HG02623 (cell line): ENCODE measurements around the gene ATP1B3.
"Not testable (repeated sequence)": the region's sequence is repeated elsewhere in the genome, so short reads cannot be mapped to it uniquely, and the experiment has no call there.

ENCODE experiments used
- ATAC-seq: cut with Tn5 transposase; IDR thresholded peaks from one replicate; pipeline ENCODE4 v1.9.1; 2021; ENCODE audit warnings: moderate library complexity; ENCODE audit not compliant: unreplicated experiment

ATP1B3 gene

DNA sequence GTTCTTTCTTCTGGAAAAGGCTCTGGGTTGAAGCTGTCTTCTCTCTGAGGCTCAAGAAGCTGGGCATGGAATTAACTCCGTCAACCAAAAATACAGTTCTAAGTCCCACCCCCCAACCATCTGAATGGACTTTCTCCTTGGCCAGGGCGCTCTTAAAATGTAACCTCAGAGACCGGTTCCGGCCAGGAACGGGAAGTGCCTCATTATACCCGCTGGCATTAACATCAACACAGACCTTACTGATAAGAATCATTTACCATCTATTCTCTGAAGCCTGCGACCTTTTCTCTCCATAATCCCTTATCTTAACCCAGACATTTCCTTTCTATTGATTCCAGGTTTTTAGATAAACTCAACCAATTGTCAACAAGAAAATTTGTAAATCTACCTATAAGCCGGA, 64.7 kb downstream of the ATP1B3 start:
- ATAC-seq = no peak

DNA sequence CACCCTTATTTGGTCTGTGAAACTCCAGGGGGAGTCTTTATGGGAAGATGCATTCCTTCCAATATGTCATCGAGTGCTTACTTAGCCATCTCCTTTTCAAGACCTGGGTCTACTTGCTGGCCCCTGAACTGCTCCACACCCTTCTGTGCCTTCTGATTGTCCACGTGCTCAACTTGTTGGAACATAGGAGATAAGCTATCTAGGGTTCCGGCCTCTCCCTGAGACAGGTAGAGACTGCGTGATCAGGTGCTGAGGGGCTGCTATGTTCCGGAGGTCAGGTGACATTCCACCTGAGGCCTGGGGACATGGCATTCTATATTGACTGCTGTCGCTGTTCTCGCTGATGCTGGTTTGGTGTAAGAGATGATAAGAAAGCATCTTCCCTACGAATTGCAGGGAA, 65.6 kb downstream of the ATP1B3 start:
- no peak for ATAC-seq

DNA sequence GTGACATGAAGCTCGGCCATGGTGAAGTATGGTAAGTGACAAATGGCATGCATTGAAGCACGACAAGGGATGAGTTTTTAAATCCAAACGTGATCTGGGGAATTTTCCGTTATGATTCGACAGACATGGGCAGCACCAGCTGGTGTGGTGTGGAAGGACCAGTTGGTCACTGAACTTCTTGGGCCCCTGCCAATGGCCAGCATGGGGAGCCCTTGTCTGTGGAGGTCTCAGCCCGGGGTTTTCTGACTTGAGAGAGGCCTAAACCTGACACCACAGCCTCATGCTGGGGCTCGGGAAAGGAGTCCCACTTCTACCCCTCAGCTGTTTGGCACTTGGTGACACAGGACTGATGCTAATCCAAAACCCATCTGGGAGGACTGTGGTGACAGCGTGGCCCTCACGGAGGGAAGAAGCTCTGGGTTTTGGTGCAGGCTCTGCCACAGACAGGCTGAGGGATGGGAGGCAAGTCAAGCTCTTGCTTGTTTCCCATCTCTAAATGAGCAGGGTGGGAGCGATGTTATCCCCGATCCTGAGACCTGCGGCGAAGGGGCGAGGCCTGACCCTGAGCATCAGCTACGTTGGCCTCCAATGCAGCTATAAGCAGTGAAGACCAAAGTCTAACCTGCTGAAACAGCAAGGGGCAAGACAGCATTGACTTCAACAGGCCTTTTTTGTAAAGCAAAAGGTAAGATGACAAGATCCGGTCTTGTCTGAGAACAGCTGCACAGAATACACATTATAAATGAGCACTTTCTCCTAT, 69.5 kb downstream of the ATP1B3 start:
- ATAC-seq = no peak

DNA sequence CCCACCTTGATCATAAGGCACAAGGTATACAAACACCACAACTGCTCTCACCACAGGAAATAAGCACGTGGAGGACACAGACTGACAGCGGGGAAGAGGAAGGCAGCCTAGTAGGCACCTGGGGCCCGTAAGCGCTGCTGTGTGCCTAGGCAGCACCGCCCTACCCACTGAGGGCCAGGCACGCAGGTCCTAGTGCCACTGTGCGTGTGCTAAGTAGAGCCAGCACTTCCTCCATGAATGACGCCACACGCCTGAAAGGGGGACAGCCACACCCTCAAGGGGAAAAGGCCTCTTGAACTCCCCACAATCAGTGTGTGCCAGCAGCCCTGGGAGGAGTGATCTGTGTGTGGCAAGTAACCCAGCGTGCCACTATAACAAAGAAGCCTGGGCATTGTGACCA, 73.0 kb downstream of the ATP1B3 start:
- ATAC-seq = no peak

DNA sequence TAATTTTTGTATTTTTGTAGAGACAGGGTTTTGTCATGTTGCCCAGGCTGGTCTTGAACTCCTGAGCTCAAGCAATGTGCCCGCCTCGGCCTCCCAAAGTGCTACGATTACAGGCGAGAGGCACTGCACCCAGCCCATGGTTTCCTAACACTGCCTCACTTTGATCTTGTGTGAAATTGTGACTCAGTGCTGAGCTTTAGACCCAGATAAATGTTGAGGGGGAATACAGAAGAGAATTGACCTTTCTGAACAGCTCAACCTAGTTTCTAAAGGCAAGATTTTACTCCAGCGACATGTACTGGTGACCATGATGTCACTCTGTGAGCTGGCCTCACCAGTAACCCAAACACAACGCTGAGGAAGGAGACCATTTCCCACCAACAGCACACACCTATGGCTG, 73.5 kb downstream of the ATP1B3 start:
- ATAC-seq = no peak

DNA sequence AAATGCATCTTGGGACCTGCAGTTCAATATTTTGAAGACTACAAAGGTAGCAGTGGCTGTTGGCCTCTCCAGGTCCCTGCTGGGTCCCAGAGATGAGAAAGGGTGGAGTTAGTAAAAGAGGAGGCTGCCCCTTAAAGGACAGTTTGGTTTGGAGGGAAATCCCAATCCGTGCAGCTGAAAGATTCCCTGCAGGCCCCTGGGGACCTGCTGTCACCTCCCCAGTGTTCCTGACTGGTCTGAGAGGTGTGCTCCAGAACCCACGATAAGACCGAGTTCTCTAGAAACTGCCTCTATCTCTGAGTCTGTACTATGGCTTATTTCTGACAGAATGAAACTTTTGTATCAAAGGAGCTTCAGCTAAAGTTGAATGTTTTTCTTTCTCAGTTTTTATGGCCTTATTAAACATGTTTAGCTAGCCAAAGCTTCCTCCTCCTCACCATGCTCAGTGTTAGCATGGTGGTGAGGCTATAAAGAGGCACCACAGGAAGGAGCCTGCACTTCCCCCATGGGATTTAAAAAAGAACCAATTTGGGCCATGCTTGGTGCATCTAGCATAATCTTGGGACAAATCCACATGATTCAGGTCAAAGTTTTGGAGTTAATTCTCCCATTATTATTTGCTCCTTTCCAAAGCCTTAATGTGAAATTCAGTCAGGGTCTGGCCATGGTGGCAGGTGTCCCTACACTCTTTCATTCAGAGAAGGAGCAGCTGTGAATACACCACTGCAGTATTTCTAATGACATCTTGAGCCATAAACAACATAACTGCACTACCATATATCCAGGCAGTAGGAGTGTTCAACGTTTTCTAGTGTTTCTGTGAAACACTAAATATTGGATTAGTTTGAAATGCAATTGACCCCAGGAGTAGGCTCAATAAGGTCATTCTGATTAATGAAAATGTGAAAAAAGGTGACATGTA, 74.4 kb downstream of the ATP1B3 start:
- no peak for ATAC-seq

DNA sequence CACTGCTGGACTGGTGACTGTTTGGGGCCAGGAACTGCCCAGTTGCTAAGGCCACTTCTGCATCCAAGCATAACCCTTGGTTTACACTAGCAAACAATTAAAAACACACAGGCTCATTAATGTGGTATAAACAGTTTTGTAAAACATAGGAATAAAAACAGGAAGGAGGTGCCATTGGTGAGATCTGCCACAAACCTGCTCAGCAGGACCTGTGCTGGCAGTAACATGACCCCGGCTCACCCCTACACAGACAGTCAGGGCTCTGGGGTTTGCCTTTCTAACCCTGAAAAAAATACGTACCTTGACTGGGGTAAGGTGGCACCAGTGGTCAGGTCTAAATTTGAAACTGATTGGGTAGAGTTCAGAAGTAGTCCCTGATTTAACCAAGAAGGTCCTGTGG, 76.2 kb downstream of the ATP1B3 start:
- no peak for ATAC-seq

DNA sequence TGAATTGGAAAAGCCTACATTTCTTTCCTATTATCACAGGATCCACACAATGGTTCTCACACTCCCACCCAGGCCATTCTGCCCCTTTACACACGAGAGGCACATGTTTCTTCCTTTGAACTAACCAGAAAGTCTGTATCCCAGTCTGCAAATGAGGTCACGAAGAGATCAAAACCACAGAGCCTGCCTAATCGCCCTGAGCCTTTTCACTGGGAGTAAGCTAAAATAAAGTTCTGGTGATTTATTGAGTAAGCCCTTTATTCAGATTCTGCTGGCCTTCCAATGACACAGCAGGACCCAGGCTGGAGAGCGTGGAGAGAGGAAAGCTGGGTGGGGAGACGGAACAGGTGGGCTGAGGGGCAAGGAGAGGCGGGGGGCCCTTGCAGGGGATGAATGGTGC, 78.7 kb downstream of the ATP1B3 start:
- no peak for ATAC-seq

DNA sequence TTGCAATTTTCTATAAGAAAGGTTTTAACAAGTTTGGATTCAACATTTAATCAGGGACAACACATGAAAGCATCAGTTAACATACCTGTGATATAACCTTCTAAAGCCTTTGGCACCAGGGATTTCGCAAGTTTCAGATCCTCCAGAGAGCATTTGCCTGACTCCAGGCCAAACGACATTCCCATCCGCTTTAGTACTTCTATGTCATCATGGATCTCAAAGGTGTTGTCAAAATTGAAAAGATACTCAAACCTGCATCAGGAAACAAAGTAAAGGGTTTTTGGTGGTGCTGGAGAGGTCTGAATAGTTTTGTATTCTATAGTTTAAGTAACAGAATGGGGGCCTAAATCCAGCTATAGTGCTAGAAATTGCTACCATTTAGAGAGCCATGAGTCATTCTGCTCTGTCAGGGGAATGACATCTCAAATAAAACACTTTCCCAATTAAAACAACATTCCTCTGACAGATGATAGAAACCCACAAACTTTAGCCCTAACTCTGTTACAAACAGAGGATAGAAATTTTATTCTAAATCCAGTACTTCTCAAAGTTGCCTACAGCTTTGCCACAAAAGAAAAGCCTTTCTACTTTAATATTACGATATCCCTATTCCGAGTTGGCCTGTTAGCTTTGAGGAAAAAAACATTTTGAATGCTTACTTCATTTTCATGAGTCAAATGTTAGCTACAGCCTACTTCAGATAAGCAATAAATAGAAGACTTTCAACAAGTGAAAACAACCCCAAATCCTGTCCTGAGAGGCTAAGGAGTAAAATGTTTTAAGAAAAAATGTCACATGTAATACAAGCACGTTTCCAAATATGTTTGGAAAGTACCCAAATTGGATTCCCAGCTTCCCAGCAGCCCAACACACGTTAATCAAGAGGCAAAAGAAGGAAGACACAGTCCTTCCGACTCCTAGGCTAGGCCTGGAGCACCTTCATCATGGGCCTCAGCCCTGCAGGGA, 83.4 kb downstream of the ATP1B3 start:
- no peak for ATAC-seq

DNA sequence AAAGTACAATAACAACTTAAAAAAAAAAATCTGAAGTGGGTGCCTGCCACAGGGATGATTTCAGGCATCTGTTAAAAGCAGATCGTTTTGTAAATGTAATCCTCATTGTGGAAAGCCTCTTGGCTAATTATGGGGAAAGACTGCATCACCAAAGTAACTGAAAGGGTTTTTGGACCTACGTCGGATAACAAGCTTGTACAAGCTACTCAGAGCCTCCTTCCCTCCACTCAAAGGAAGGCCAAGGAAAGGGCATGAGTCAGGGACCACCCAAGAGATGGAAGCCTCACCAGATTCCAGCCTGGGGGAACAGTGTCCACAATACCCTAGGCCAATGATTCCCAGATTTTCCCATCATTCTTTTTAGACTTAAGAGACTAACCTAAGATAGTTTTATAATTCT, 84.3 kb downstream of the ATP1B3 start:
- no peak for ATAC-seq

DNA sequence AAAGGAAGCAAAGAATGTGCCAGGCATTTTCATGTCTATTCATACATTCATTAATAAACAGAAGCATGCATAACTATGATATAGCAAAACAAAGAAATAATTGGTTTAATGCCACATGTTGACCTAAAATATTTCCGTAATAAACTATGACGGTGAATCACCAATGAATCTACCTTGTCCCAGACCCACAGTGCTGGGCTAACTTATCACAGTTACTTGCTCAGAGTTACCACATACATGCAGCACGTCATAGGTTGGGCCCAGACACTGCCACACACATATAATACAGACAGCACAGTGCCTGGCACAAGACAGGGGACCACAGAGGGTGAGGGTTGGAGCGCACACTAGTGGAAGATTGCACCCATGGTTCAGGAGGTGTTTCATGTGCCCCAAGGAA, 86.9 kb downstream of the ATP1B3 start:
- no peak for ATAC-seq

DNA sequence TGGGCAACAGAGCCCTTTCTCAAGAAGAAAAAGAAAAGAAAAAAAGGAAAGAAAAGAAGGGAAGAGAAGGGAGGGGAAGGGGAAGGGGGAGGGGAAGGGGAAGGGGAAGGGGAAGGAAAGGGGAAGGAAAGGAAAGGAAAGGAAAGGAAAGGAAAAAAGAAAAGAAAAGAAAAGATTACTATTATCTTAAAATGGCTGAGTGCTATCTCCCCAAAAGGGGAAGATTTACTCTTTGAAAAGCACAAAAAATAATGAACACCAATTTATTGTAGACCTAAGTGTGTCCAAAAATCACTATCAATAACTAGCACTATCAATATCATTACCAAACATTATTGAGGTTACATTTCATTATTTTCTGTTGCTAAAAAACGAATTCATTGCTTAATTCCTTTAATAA, 89.0 kb downstream of the ATP1B3 start:
- ATAC-seq = no peak

DNA sequence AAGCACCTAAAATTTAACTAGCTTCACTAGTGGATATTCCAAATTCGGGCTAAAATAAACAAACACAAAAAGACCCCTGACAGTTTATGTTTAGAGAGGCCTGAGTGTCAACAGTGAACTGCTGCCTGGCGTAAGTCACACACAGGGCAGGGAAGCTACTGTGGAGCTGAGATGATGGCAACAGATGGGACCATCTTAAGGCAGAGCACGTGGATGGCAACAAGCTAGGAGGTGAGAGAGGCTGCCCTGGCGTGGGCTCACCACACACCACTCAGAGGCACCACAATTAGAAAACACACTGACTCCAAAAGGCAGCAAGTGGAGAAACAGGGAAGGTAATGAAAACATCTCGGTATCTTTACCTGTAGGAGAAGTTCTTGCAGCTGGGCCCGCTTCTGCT, 93.3 kb downstream of the ATP1B3 start:
- no peak for ATAC-seq

DNA sequence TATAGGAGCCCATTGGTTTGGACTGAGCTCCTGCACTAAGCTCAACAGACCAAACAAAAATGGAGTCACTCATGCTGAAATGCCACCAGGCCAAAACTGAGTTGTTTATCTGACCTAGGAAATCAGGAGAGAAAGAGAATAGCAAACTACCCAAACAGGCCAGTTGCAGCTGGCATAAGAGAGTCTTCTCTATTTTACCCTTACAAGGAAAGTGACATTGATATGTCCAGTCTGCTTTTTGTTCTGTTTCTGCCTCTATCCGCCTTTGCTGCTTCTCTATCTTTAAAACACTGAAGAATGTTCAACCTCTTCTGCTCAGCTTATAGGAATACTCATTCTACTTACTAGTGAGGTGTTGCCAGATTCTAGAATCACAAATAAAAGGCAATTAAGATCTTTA, 95.1 kb downstream of the ATP1B3 start:
- ATAC-seq = no peak

DNA sequence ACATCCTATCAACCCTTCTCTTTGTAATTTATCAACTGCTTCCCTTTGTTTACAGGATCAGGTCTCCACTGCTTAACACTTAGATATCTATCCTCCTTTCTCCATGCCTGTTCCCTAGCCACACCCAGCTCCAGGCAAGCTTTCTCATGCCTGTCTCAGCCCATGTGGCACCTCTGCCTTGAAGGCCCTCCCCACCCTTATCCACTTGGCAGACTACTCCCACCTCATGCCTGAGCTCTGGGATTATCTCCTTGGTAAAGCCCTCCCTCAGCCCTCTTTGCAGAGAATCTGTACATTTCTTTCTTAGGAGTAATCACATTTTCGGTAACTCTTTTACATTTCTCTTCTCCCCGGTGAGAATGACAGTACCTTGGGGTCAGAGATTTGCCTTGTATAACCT, 96.0 kb downstream of the ATP1B3 start:
- ATAC-seq = no peak

DNA sequence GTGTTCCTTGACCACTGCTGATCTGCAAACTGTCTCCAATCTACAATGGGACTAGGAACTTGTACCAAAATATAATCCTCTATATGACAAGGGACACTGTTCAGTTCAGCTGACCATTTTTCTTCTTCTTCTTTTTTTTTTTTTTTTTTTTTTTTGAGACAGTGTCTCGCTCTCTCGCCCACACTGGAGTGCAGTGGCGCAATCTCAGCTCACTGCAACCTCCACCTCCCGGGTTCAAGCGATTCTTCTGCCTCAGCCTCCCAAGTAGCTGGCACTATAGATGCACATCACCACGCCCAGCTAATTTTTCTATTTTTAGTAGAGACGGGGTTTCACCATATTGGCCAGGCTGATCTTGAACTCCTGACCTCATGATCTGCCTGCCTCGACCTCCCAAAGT, 98.3 kb downstream of the ATP1B3 start:
- ATAC-seq = not testable (repeated sequence)
